Liver (tissue), 3 donors: ENCODE results near the gene IARS1.

Source experiments
- HNF4A ChIP-seq, 2 donors: conservative IDR thresholded peaks; 2 replicates each; pipeline ENCODE4 v1.6.1; 2016; ENCODE audit warnings: antibody characterized with exemption in 2 of 2, mild to moderate bottlenecking in 2 of 2
- SP1 ChIP-seq: IDR thresholded peaks from 2 replicates; pipeline ENCODE4 v1.6.1; 2018; ENCODE audit warnings: antibody characterized with exemption, mild to moderate bottlenecking
- TF ChIP-seq, protein P1 (sequence below): fragments of 150-350 bp; IDR thresholded peaks from 2 replicates; pipeline ENCODE4 v1.5.1; 2017; ENCODE audit warnings: improper control_type of control experiment, low read depth, low read length; ENCODE audit not compliant: missing input control
- donor health status: healthy.
- donor health status: healthy.

DNA sequence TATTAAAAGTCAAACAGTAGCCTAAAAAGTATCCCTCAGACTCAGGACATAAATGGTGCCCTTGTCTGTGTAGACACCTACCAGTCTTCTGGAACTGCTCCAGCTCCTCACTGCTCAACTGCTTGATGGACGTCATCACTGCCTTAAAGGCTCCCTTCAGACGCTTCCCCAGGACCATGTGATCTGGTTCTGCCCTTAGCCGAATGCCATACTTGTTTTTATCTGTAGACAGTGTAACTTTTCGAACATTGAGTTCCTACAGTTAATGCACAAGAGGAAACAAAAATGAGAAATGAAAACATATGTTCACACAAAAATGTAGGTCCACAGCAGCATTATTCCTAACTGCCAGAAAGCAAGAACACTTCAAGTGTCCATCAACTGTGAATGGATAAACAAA, 46.2 kb downstream of the IARS1 start:
- TF ChIP-seq, protein P1, sequence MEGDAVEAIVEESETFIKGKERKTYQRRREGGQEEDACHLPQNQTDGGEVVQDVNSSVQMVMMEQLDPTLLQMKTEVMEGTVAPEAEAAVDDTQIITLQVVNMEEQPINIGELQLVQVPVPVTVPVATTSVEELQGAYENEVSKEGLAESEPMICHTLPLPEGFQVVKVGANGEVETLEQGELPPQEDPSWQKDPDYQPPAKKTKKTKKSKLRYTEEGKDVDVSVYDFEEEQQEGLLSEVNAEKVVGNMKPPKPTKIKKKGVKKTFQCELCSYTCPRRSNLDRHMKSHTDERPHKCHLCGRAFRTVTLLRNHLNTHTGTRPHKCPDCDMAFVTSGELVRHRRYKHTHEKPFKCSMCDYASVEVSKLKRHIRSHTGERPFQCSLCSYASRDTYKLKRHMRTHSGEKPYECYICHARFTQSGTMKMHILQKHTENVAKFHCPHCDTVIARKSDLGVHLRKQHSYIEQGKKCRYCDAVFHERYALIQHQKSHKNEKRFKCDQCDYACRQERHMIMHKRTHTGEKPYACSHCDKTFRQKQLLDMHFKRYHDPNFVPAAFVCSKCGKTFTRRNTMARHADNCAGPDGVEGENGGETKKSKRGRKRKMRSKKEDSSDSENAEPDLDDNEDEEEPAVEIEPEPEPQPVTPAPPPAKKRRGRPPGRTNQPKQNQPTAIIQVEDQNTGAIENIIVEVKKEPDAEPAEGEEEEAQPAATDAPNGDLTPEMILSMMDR = no peak
- TF ChIP-seq HNF4A (conservative IDR thresholded peaks at IDR 0.05) = no peak
- no peak for TF ChIP-seq SP1
